CD14-positive monocyte (primary cell): ENCODE measurements around the gene TFAP2C. TPM values are rescaled to one million over a fixed set of nuclear protein-coding genes. Genes with fewer than 3 reads are reported as not detected.

Experiments used
- DNase-seq, 3 donors: peaks; one replicate each; pipeline ENCODE4 v3.0.0-alpha.2; 2011 to 2022
- H2AFZ ChIP-seq: 2 replicates; pipeline ENCODE4 v1.6.0; 2012; ENCODE audit warnings: mild to moderate bottlenecking, low read depth, low read length, inconsistent platforms; ENCODE audit not compliant: insufficient read depth, poor library complexity, severe bottlenecking
- H3K27ac ChIP-seq, 2 donors: 1 replicate in 1 of 2; 2 replicates in 1 of 2; pipeline ENCODE4 v1.5.1; 2012 to 2013; ENCODE audit warnings: low read length in 2 of 2, control low read depth in 1 of 2, inconsistent platforms in 1 of 2, low read depth in 1 of 2, mild to moderate bottlenecking in 1 of 2
- H3K27me3 ChIP-seq, 2 donors: one replicate each; pipeline versions ENCODE4 v1.6.0 to v1.6.1; 2011 to 2013; ENCODE audit warnings: low read length in 2 of 2; ENCODE audit not compliant: control insufficient read depth in 2 of 2, insufficient read depth in 2 of 2
- H3K36me3 ChIP-seq, 2 donors: replicated peaks in 1 of 2; 1 replicate in 1 of 2; 2 replicates in 1 of 2; pipeline versions ENCODE4 v1.5.1 to v1.6.1; 2012 to 2013; ENCODE audit warnings: low read length in 2 of 2, control low read depth in 1 of 2, inconsistent platforms in 1 of 2, mild to moderate bottlenecking in 1 of 2; ENCODE audit not compliant: insufficient read depth in 2 of 2, control insufficient read depth in 1 of 2
- H3K4me1 ChIP-seq, 2 donors: 1 replicate in 1 of 2; 2 replicates in 1 of 2; pipeline versions ENCODE4 v1.5.1 to v1.6.1; 2012 to 2013; ENCODE audit warnings: low read length in 2 of 2, control low read depth in 1 of 2, inconsistent platforms in 1 of 2, mild to moderate bottlenecking in 1 of 2, moderate library complexity in 1 of 2; ENCODE audit not compliant: insufficient read depth in 2 of 2, control insufficient read depth in 1 of 2
- H3K4me2 ChIP-seq: replicated peaks from 2 replicates; pipeline ENCODE3; 2012; ENCODE audit warnings: low read length, moderate library complexity, mild to moderate bottlenecking; ENCODE audit not compliant: poor library complexity, severe bottlenecking; ENCODE audit errors: extremely low read depth
- H3K4me3 ChIP-seq, 3 experiments: fragments of 200-600 bp in 1 of 3; sonication (generic) in 1 of 3; replicated peaks in 1 of 3; 1 replicate in 2 of 3; 2 replicates in 1 of 3; pipeline ENCODE4 v1.5.1; 2011 to 2013; ENCODE audit warnings: low read length in 3 of 3, mild to moderate bottlenecking in 3 of 3, control low read depth in 2 of 3, low read depth in 2 of 3, inconsistent platforms in 1 of 3, moderate library complexity in 1 of 3
- H3K79me2 ChIP-seq: 2 replicates; pipeline ENCODE4 v1.6.0; 2012; ENCODE audit warnings: mild to moderate bottlenecking, control low read depth, inconsistent platforms, low read length, moderate library complexity; ENCODE audit not compliant: insufficient read depth
- H3K9ac ChIP-seq: 2 replicates; pipeline ENCODE4 v1.6.0; 2017; ENCODE audit warnings: low read length, mild to moderate bottlenecking; ENCODE audit not compliant: insufficient read depth, poor library complexity, severe bottlenecking
- H3K9me3 ChIP-seq, 2 donors: replicated peaks in 1 of 2; 1 replicate in 1 of 2; 2 replicates in 1 of 2; pipeline versions ENCODE4 v1.5.1 to v1.6.1; 2012 to 2013; ENCODE audit warnings: low read length in 2 of 2, control low read depth in 1 of 2; ENCODE audit not compliant: control insufficient read depth in 1 of 2, insufficient read depth in 1 of 2
- H4K20me1 ChIP-seq: 2 replicates; pipeline ENCODE4 v1.6.0; 2012; ENCODE audit warnings: mild to moderate bottlenecking, low read length, control low read depth, moderate library complexity; ENCODE audit not compliant: insufficient read depth
- H3K27ac Mint-ChIP-seq, 7 donors: one replicate each; pipeline ENCODE4 v1.8.0; 2020; ENCODE audit warnings: mild to moderate bottlenecking in 7 of 7, mixed read lengths in 7 of 7, moderate library complexity in 6 of 7, inconsistent platforms in 2 of 7
- H3K27me3 Mint-ChIP-seq, 3 donors: one replicate each; pipeline ENCODE4 v1.8.0; 2021 to 2022; ENCODE audit warnings: low read depth in 3 of 3, mild to moderate bottlenecking in 3 of 3, mixed read lengths in 3 of 3, moderate library complexity in 3 of 3, inconsistent platforms in 1 of 3
- H3K36me3 Mint-ChIP-seq, 2 donors: one replicate each; pipeline ENCODE4 v1.8.0; 2020; ENCODE audit warnings: mixed read lengths in 2 of 2, inconsistent platforms in 1 of 2, mild to moderate bottlenecking in 1 of 2
- H3K4me1 Mint-ChIP-seq: one replicate; pipeline ENCODE4 v1.8.0; 2020; ENCODE audit warnings: mild to moderate bottlenecking, mixed read lengths
- H3K4me3 Mint-ChIP-seq, 2 donors: one replicate each; pipeline ENCODE4 v1.8.0; 2020; ENCODE audit warnings: mild to moderate bottlenecking in 2 of 2, mixed read lengths in 2 of 2, moderate library complexity in 1 of 2
- H3K9me3 Mint-ChIP-seq, 7 donors: one replicate each; pipeline ENCODE4 v1.8.0; 2020 to 2022; ENCODE audit warnings: mixed read lengths in 7 of 7, mild to moderate bottlenecking in 6 of 7, moderate library complexity in 6 of 7, inconsistent platforms in 2 of 7
- WGBS: methylation state at CpG from one replicate; pipeline ENCODE4 v1.1.5; 2013; ENCODE audit warnings: missing lambda C conversion rate; ENCODE audit not compliant: insufficient coverage; 5-methylcytosine and 5-hydroxymethylcytosine counted together
- intact Hi-C, 2 donors: fragments of 100-400 bp; cut with micrococcal nuclease; formaldehyde crosslinking; loops; one replicate each; pipeline versions ENCODE4 v1.15.0 to v1.15.1; 2023
- polyA plus RNA-seq, 3 donors: library from polyadenylated mRNA; depleted of rRNA in 1 of 3; unstranded in 2 of 3; stranded (reverse) in 1 of 3; fragments of 300-500 nt in 2 of 3; fragments of >200 nt in 1 of 3; fragmentation: Illumina TruSeq in 2 of 3; gene quantifications; 1 replicate in 2 of 3; 2 replicates in 1 of 3; pipeline ENCODE4 v1.2.3, GENCODE V29; 2012 to 2021
- TF ChIP-seq, protein P1 (sequence below): fragments of 200-600 bp; IDR thresholded peaks from one replicate; pipeline ENCODE4 v1.8.0; 2022; ENCODE audit warnings: antibody characterized with exemption, mild to moderate bottlenecking

Gene TFAP2C
- polyA plus RNA-seq, 3 donors: not detected

DNA sequence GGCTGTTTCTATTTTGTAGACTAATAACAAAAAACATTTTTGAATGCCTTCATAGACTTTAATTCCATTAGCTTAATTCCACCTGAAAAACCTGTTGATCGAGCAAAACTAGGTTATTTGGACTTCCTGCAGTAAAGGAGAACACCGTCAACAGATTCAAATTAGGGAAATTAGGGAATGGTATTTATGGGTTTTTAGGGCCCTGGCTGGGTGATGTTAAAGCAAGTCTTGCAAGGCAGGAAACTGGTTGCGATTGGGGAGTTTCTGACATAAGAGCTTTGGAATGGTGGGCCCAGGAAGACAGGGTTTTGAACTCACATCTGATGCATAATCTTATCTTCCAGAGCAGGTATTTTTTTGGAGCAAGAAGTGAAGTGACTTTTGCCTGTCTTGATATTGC is 40.1 kb upstream of the TFAP2C start:
- Histone ChIP-seq H3K27ac (no peak overlapping the region), H2AFZ (no peak overlapping the region), H3K9ac (no peak overlapping the region), H3K9me3 (no peaks in the 10 kb centered on the region), H3K27me3 (no peaks in the 10 kb centered on the region), H3K4me1 (no peaks in the 10 kb centered on the region), H4K20me1 (no peaks in the 10 kb centered on the region), H3K36me3 (no peaks in the 10 kb centered on the region), H3K79me2 (no peaks in the 10 kb centered on the region), H3K4me3 (no peak overlapping the region), H3K4me2 (no peak overlapping the region)
- Mint-ChIP-seq H3K27me3 (peaks cover 9 to 17% (median 10%) of the 10 kb centered on the region in 3 donors), H3K4me3 (no peak overlapping the region), H3K9me3 (no peaks in the 10 kb centered on the region), H3K4me1 (no peaks in the 10 kb centered on the region), H3K27ac (no peak overlapping the region), H3K36me3 (no peaks in the 10 kb centered on the region)
- no peak for DNase-seq
- intact Hi-C loops: no loop called here
- 48% methylated on average over 2 of the region's 3 CpGs for WGBS
- TF ChIP-seq, protein P1, sequence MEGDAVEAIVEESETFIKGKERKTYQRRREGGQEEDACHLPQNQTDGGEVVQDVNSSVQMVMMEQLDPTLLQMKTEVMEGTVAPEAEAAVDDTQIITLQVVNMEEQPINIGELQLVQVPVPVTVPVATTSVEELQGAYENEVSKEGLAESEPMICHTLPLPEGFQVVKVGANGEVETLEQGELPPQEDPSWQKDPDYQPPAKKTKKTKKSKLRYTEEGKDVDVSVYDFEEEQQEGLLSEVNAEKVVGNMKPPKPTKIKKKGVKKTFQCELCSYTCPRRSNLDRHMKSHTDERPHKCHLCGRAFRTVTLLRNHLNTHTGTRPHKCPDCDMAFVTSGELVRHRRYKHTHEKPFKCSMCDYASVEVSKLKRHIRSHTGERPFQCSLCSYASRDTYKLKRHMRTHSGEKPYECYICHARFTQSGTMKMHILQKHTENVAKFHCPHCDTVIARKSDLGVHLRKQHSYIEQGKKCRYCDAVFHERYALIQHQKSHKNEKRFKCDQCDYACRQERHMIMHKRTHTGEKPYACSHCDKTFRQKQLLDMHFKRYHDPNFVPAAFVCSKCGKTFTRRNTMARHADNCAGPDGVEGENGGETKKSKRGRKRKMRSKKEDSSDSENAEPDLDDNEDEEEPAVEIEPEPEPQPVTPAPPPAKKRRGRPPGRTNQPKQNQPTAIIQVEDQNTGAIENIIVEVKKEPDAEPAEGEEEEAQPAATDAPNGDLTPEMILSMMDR: no peak

- TF ChIP-seq, protein P1: no peak
- H3K27ac Mint-ChIP-seq: no peak overlapping the region
- 80% methylated on average over 2 of the region's 5 CpGs for WGBS
- no peaks in the 10 kb centered on the region for H3K36me3 Mint-ChIP-seq
- H3K4me3 Mint-ChIP-seq: no peak overlapping the region
- Histone ChIP-seq H3K4me1 (no peaks in the 10 kb centered on the region), H3K79me2 (no peaks in the 10 kb centered on the region), H3K4me3 (no peak overlapping the region), H3K9ac (no peak overlapping the region), H3K27me3 (no peaks in the 10 kb centered on the region), H3K27ac (no peak overlapping the region), H3K4me2 (no peak overlapping the region), H4K20me1 (no peaks in the 10 kb centered on the region), H3K9me3 (no peaks in the 10 kb centered on the region), H2AFZ (no peak overlapping the region), H3K36me3 (no peaks in the 10 kb centered on the region)
- no peak for DNase-seq
- no peaks in the 10 kb centered on the region for H3K9me3 Mint-ChIP-seq
- no peaks in the 10 kb centered on the region for H3K4me1 Mint-ChIP-seq
- intact Hi-C loops: no loop called here
- peaks cover 9 to 14% (median 10%) of the 10 kb centered on the region in 3 donors for H3K27me3 Mint-ChIP-seq
These were observed 39.5 kb upstream of the TFAP2C start for GRCh38 chr20:56589633-56590032.
